ENCODE results near the gene RENBP. TPM values are rescaled to one million over a fixed set of nuclear protein-coding genes. Genes with fewer than 3 reads are reported as not detected.

RENBP gene
- total and polyA plus RNA-seq, 4 donors, result 1.0 to 7.9 (median 7.0) TPM

GRCh38 chrX:153959649-153960048, 15.2 kb upstream of the RENBP start:
- Histone ChIP-seq H3K4me3 (ENCODE audit: low read depth in 1 of 3, low read length in 3 of 3) (no peak overlapping the region), H3K27me3 (ENCODE audit: control insufficient read depth in 4 of 4, insufficient read depth in 4 of 4, low read length in 3 of 4) (no peaks in the 10 kb centered on the region), H3K9ac (ENCODE audit: low read depth in 1 of 2, low read length in 2 of 2) (no peak overlapping the region), H3K4me1 (ENCODE audit: control insufficient read depth in 4 of 4, insufficient read depth in 4 of 4, low read length in 3 of 4) (no peaks in the 10 kb centered on the region), H3K36me3 (ENCODE audit: control insufficient read depth in 4 of 4, insufficient read depth in 3 of 4, low read depth in 1 of 4, low read length in 3 of 4) (peaks cover 23 to 96% (median 40%) of the 10 kb centered on the region in 4 donors), H3K27ac (ENCODE audit: low read depth in 1 of 2, low read length in 2 of 2) (no peak overlapping the region), H3K9me3 (ENCODE audit: control insufficient read depth in 4 of 4, low read length in 3 of 4) (no peaks in the 10 kb centered on the region)
- no peak for DNase-seq (ENCODE audit: low spot score)
- TF ChIP-seq HNF4G (IDR thresholded peaks at IDR 0.05) (no peak), EGR1 (IDR thresholded peaks at IDR 0.05; ENCODE audit: low read depth in 2 of 2) (no peak), SP1 (IDR thresholded peaks at IDR 0.05) (no peak), JUND (IDR thresholded peaks at IDR 0.05) (no peak), GABPA (IDR thresholded peaks at IDR 0.05 in 1 of 2, conservative IDR thresholded peaks at IDR 0.05 in 1 of 2) (no peak)
- WGBS, result 96% methylated on average over 15 of the region's 15 CpGs

GRCh38 chrX:153958605-153959004, 14.2 kb upstream of the RENBP start:
- Histone ChIP-seq H3K9me3 (ENCODE audit: control insufficient read depth in 4 of 4, low read length in 3 of 4) (no peaks in the 10 kb centered on the region), H3K27me3 (ENCODE audit: control insufficient read depth in 4 of 4, insufficient read depth in 4 of 4, low read length in 3 of 4) (no peaks in the 10 kb centered on the region), H3K9ac (ENCODE audit: low read depth in 1 of 2, low read length in 2 of 2) (no peak overlapping the region), H3K4me1 (ENCODE audit: control insufficient read depth in 4 of 4, insufficient read depth in 4 of 4, low read length in 3 of 4) (no peaks in the 10 kb centered on the region), H3K4me3 (ENCODE audit: low read depth in 1 of 3, low read length in 3 of 3) (no peak overlapping the region), H3K36me3 (ENCODE audit: control insufficient read depth in 4 of 4, insufficient read depth in 3 of 4, low read depth in 1 of 4, low read length in 3 of 4) (peaks cover 24 to 97% (median 40%) of the 10 kb centered on the region in 4 donors), H3K27ac (ENCODE audit: low read depth in 1 of 2, low read length in 2 of 2) (no peak overlapping the region)
- TF ChIP-seq, protein P1, sequence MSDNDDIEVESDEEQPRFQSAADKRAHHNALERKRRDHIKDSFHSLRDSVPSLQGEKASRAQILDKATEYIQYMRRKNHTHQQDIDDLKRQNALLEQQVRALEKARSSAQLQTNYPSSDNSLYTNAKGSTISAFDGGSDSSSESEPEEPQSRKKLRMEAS (IDR thresholded peaks at IDR 0.05), result no peak
- TF ChIP-seq RAD21 (IDR thresholded peaks at IDR 0.05), result no peak
- TF ChIP-seq TAF1 (conservative IDR thresholded peaks at IDR 0.05), result no peak
- TF ChIP-seq, protein P2, sequence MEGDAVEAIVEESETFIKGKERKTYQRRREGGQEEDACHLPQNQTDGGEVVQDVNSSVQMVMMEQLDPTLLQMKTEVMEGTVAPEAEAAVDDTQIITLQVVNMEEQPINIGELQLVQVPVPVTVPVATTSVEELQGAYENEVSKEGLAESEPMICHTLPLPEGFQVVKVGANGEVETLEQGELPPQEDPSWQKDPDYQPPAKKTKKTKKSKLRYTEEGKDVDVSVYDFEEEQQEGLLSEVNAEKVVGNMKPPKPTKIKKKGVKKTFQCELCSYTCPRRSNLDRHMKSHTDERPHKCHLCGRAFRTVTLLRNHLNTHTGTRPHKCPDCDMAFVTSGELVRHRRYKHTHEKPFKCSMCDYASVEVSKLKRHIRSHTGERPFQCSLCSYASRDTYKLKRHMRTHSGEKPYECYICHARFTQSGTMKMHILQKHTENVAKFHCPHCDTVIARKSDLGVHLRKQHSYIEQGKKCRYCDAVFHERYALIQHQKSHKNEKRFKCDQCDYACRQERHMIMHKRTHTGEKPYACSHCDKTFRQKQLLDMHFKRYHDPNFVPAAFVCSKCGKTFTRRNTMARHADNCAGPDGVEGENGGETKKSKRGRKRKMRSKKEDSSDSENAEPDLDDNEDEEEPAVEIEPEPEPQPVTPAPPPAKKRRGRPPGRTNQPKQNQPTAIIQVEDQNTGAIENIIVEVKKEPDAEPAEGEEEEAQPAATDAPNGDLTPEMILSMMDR (IDR thresholded peaks at IDR 0.05; ENCODE audit: low read depth, low read length, missing input control), result no peak
- TF ChIP-seq, protein P3, sequence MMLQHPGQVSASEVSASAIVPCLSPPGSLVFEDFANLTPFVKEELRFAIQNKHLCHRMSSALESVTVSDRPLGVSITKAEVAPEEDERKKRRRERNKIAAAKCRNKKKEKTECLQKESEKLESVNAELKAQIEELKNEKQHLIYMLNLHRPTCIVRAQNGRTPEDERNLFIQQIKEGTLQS (IDR thresholded peaks at IDR 0.05), result no peak
- no peak for TF ChIP-seq HNF4A (conservative IDR thresholded peaks at IDR 0.05)
- no peak for TF ChIP-seq JUND (IDR thresholded peaks at IDR 0.05)
- TF ChIP-seq RXRA (IDR thresholded peaks at IDR 0.05), result no peak
- no peak for TF ChIP-seq EGR1 (IDR thresholded peaks at IDR 0.05; ENCODE audit: low read depth in 2 of 2)
- no peak for TF ChIP-seq GABPA (IDR thresholded peaks at IDR 0.05 in 1 of 2, conservative IDR thresholded peaks at IDR 0.05 in 1 of 2)
- TF ChIP-seq NR2F2 (IDR thresholded peaks at IDR 0.05), result no peak
- no peak for TF ChIP-seq SP1 (IDR thresholded peaks at IDR 0.05)
- TF ChIP-seq, protein P4, sequence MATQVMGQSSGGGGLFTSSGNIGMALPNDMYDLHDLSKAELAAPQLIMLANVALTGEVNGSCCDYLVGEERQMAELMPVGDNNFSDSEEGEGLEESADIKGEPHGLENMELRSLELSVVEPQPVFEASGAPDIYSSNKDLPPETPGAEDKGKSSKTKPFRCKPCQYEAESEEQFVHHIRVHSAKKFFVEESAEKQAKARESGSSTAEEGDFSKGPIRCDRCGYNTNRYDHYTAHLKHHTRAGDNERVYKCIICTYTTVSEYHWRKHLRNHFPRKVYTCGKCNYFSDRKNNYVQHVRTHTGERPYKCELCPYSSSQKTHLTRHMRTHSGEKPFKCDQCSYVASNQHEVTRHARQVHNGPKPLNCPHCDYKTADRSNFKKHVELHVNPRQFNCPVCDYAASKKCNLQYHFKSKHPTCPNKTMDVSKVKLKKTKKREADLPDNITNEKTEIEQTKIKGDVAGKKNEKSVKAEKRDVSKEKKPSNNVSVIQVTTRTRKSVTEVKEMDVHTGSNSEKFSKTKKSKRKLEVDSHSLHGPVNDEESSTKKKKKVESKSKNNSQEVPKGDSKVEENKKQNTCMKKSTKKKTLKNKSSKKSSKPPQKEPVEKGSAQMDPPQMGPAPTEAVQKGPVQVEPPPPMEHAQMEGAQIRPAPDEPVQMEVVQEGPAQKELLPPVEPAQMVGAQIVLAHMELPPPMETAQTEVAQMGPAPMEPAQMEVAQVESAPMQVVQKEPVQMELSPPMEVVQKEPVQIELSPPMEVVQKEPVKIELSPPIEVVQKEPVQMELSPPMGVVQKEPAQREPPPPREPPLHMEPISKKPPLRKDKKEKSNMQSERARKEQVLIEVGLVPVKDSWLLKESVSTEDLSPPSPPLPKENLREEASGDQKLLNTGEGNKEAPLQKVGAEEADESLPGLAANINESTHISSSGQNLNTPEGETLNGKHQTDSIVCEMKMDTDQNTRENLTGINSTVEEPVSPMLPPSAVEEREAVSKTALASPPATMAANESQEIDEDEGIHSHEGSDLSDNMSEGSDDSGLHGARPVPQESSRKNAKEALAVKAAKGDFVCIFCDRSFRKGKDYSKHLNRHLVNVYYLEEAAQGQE (IDR thresholded peaks at IDR 0.05), result no peak
- TF ChIP-seq ZBTB33 (IDR thresholded peaks at IDR 0.05), result no peak
- TF ChIP-seq FOXA2 (IDR thresholded peaks at IDR 0.05), result no peak
- no peak for TF ChIP-seq YY1 (IDR thresholded peaks at IDR 0.05)
- TF ChIP-seq HNF4G (IDR thresholded peaks at IDR 0.05), result no peak
- no peak for TF ChIP-seq FOXA1 (IDR thresholded peaks at IDR 0.05)
- no peak for DNase-seq (ENCODE audit: low spot score)
- 94% methylated on average over 14 of the region's 14 CpGs for WGBS

Measured in liver (tissue), 9 donors.